Measurements from ENCODE around the gene NXN. TPM values are rescaled to one million over a fixed set of nuclear protein-coding genes. Genes with fewer than 3 reads are reported as not detected.

Gene NXN
- total RNA-seq, 3 donors from 2014 or later: 5.3 to 98.1 (median 9.7) TPM

GRCh38 chr17:778096-778495, 201.5 kb downstream of the NXN start:
- Histone ChIP-seq H3K4me3 (no peak overlapping the region), H3K4me1 (ENCODE audit: low read depth) (peaks cover 10% of the 10 kb centered on the region), H3K9me3 (no peaks in the 10 kb centered on the region), H3K36me3 (ENCODE audit: low read depth) (no peaks in the 10 kb centered on the region)
- intact Hi-C loops (cut with DNase I, micrococcal nuclease): no loop called here
- DNase-seq: no peak
- TF ChIP-seq CTCF (IDR thresholded peaks at IDR 0.05): no peak
- no peak for ATAC-seq

GRCh38 chr17:774313-774584, 205.3 kb downstream of the NXN start:
- Histone ChIP-seq H3K4me3 (no peak overlapping the region), H3K9me3 (no peaks in the 10 kb centered on the region), H3K4me1 (ENCODE audit: low read depth) (no peaks in the 10 kb centered on the region), H3K36me3 (ENCODE audit: low read depth) (no peaks in the 10 kb centered on the region)
- intact Hi-C loops (cut with DNase I, micrococcal nuclease): no loop called here
- TF ChIP-seq CTCF (IDR thresholded peaks at IDR 0.05): no peak
- DNase-seq: no peak
- ATAC-seq: no peak

- no peak for TF ChIP-seq CTCF (IDR thresholded peaks at IDR 0.05)
- H3K36me3 ChIP-seq (ENCODE audit: low read depth): no peaks in the 10 kb centered on the region
- H3K4me1 ChIP-seq (ENCODE audit: low read depth): no peaks in the 10 kb centered on the region
- intact Hi-C loops (cut with DNase I, micrococcal nuclease): no loop called here
- H3K4me3 ChIP-seq: no peak overlapping the region
- no peaks in the 10 kb centered on the region for H3K9me3 ChIP-seq
- ATAC-seq (no peak), DNase-seq (no peak)
These were observed 205.9 kb downstream of the NXN start for GRCh38 chr17:773467-774312.

GRCh38 chr17:773016-773415, 206.6 kb downstream of the NXN start:
- no peak for DNase-seq
- intact Hi-C loops (cut with DNase I, micrococcal nuclease): no loop called here
- Histone ChIP-seq H3K9me3 (no peaks in the 10 kb centered on the region), H3K36me3 (ENCODE audit: low read depth) (no peaks in the 10 kb centered on the region), H3K4me1 (ENCODE audit: low read depth) (no peaks in the 10 kb centered on the region), H3K4me3 (no peak overlapping the region)
- TF ChIP-seq CTCF (IDR thresholded peaks at IDR 0.05): no peak
- ATAC-seq: no peak

- TF ChIP-seq CTCF (IDR thresholded peaks at IDR 0.05): no peak
- no peak for ATAC-seq
- Histone ChIP-seq H3K4me3 (no peak overlapping the region), H3K36me3 (ENCODE audit: low read depth) (no peaks in the 10 kb centered on the region), H3K9me3 (no peaks in the 10 kb centered on the region), H3K4me1 (ENCODE audit: low read depth) (no peaks in the 10 kb centered on the region)
- DNase-seq: no peak
- intact Hi-C loops (cut with DNase I, micrococcal nuclease): no loop called here
These were observed 212.5 kb downstream of the NXN start for GRCh38 chr17:767076-767475.

GRCh38 chr17:760371-760770, 219.2 kb downstream of the NXN start:
- intact Hi-C loops (cut with DNase I, micrococcal nuclease): no loop called here
- H3K4me3 ChIP-seq: no peak overlapping the region
- no peak for DNase-seq
- H3K4me1 ChIP-seq (ENCODE audit: low read depth): no peaks in the 10 kb centered on the region
- H3K36me3 ChIP-seq (ENCODE audit: low read depth): no peaks in the 10 kb centered on the region
- no peak for ATAC-seq
- no peaks in the 10 kb centered on the region for H3K9me3 ChIP-seq
- TF ChIP-seq CTCF (IDR thresholded peaks at IDR 0.05): no peak
